GM18861 (cell line): ENCODE data around the gene CFAP68.
"Not testable (repeated sequence)": the region's sequence is repeated elsewhere in the genome, so short reads cannot be mapped to it uniquely, and the experiment has no call there.

Experiments
- ATAC-seq: cut with Tn5 transposase; IDR thresholded peaks from one replicate; pipeline ENCODE4 v1.9.1; 2021; ENCODE audit not compliant: unreplicated experiment

The CFAP68 gene

GRCh38 chr11:111917312-111917711 is 38.0 kb downstream of the CFAP68 start:
- no peak for ATAC-seq

- ATAC-seq = no peak
These were observed 38.4 kb downstream of the CFAP68 start for GRCh38 chr11:111917788-111918187.

GRCh38 chr11:111918390-111919256 is 39.3 kb downstream of the CFAP68 start, which contains the start of gene C11orf52:
TSS of gene C11orf52 (plus strand) at chr11:111918913. CDS start at chr11:111918973, 60 bp downstream.
- ATAC-seq = no peak

- no peak for ATAC-seq
These were observed 41.6 kb downstream of the CFAP68 start for GRCh38 chr11:111920908-111921307.

GRCh38 chr11:111921541-111922230 is 42.3 kb downstream of the CFAP68 start:
- no peak for ATAC-seq

- ATAC-seq = no peak
These were observed 43.5 kb downstream of the CFAP68 start for GRCh38 chr11:111922803-111923202.

GRCh38 chr11:111923351-111923788 is 44.0 kb downstream of the CFAP68 start:
- ATAC-seq = no peak

GRCh38 chr11:111923951-111924350 is 44.6 kb downstream of the CFAP68 start:
- no peak for ATAC-seq

- no peak for ATAC-seq
These were observed 46.6 kb downstream of the CFAP68 start for GRCh38 chr11:111925953-111926352.

- peak; percentile 85 for ATAC-seq
These were observed 47.4 kb downstream of the CFAP68 start for GRCh38 chr11:111926505-111927391.

GRCh38 chr11:111930472-111930871 is 51.1 kb downstream of the CFAP68 start:
- ATAC-seq = no peak

GRCh38 chr11:111932611-111932950 is 53.2 kb downstream of the CFAP68 start:
- no peak for ATAC-seq

- not testable (repeated sequence) for ATAC-seq
These were observed 53.8 kb downstream of the CFAP68 start for GRCh38 chr11:111933176-111933575.

GRCh38 chr11:111933872-111934271 is 54.5 kb downstream of the CFAP68 start:
- no peak for ATAC-seq

- no peak for ATAC-seq
These were observed 55.0 kb downstream of the CFAP68 start for GRCh38 chr11:111934306-111934705.
